GM23248 (cell line): Measurements from ENCODE around the gene GDPD5. TPM values are rescaled to one million over a fixed set of nuclear protein-coding genes. Genes with fewer than 3 reads are reported as not detected.

Source experiments
- DNase-seq: peaks from one replicate; pipeline ENCODE4 v3.0.0-alpha.2; 2015
- H2AFZ ChIP-seq: fragments of 200-600 bp; sonication (generic); 2 replicates; pipeline ENCODE4 v1.6.1; 2016; ENCODE audit warnings: antibody characterized with exemption
- H3F3A ChIP-seq: fragments of 200-600 bp; sonication (generic); 2 replicates; pipeline ENCODE4 v1.6.1; 2016; ENCODE audit warnings: mild to moderate bottlenecking, antibody characterized with exemption, mixed run types; ENCODE audit not compliant: insufficient read depth
- H3K27ac ChIP-seq: fragments of 200-600 bp; sonication (generic); 2 replicates; pipeline ENCODE4 v1.5.1; 2016; ENCODE audit warnings: mild to moderate bottlenecking
- H3K27me3 ChIP-seq: fragments of 200-600 bp; sonication (generic); replicated peaks from 2 replicates; pipeline ENCODE4 v1.6.1; 2016; ENCODE audit warnings: mild to moderate bottlenecking; ENCODE audit not compliant: insufficient read depth
- H3K36me3 ChIP-seq: fragments of 200-600 bp; sonication (generic); 2 replicates; pipeline ENCODE4 v1.6.1; 2016; ENCODE audit warnings: low read depth, mild to moderate bottlenecking
- H3K4me1 ChIP-seq: fragments of 200-600 bp; sonication (generic); 2 replicates; pipeline ENCODE4 v1.6.1; 2016; ENCODE audit warnings: mild to moderate bottlenecking; ENCODE audit not compliant: insufficient read depth
- H3K4me2 ChIP-seq: fragments of 200-600 bp; sonication (generic); one replicate; pipeline ENCODE4 v1.6.1; 2016; ENCODE audit warnings: mild to moderate bottlenecking; ENCODE audit not compliant: unreplicated experiment
- H3K4me3 ChIP-seq: fragments of 200-600 bp; sonication (generic); 2 replicates; pipeline ENCODE4 v1.5.1; 2016; ENCODE audit warnings: mild to moderate bottlenecking
- H3K79me2 ChIP-seq: fragments of 200-600 bp; sonication (generic); 2 replicates; pipeline ENCODE4 v1.6.1; 2016; ENCODE audit warnings: mild to moderate bottlenecking; ENCODE audit not compliant: insufficient read depth
- H3K9ac ChIP-seq: fragments of 200-600 bp; sonication (generic); 2 replicates; pipeline ENCODE4 v1.6.1; 2016; ENCODE audit warnings: mild to moderate bottlenecking
- H3K9me2 ChIP-seq: fragments of 200-600 bp; sonication (generic); 2 replicates; pipeline ENCODE4 v1.6.1; 2016; ENCODE audit warnings: mixed run types, mild to moderate bottlenecking, moderate library complexity; ENCODE audit not compliant: insufficient read depth
- H3K9me3 ChIP-seq: fragments of 200-600 bp; sonication (generic); one replicate; pipeline ENCODE4 v1.6.1; 2017; ENCODE audit warnings: low read depth
- H4K20me1 ChIP-seq: fragments of 200-600 bp; sonication (generic); 2 replicates; pipeline ENCODE4 v1.6.0; 2016; ENCODE audit not compliant: insufficient read depth
- EZH2 ChIP-seq: fragments of 200-600 bp; sonication (generic); IDR thresholded peaks from 2 replicates; pipeline ENCODE4 v1.6.1; 2018; ENCODE audit warnings: antibody characterized with exemption, mild to moderate bottlenecking; ENCODE audit not compliant: insufficient read depth, poor library complexity, severe bottlenecking
- EZH2phosphoT487 ChIP-seq: fragments of 200-600 bp; sonication (generic); IDR thresholded peaks from 2 replicates; pipeline ENCODE4 v1.6.1; 2018; ENCODE audit warnings: antibody characterized with exemption, moderate library complexity, mild to moderate bottlenecking, low read depth; ENCODE audit not compliant: insufficient read depth
- WGBS, 2 experiments: methylation state at CpG; one replicate each; pipeline ENCODE4 v1.1.6; 2015 to 2017; ENCODE audit warnings: low lambda C conversion rate in 2 of 2, low coverage in 1 of 2; ENCODE audit errors: missing lambda C conversion rate in 2 of 2; 5-methylcytosine and 5-hydroxymethylcytosine counted together
- in situ Hi-C: fragments of 300-500 bp; cut with MboI; formaldehyde crosslinking; loops from 2 replicates; pipeline ENCODE4 v1.15.0; 2020
- polyA plus RNA-seq: library from polyadenylated mRNA; unstranded; fragments of >200 nt; fragmentation: Nextera tagmentation; extraction: Ambion mirVana; gene quantifications from 2 replicates; pipeline ENCODE4 v1.2.1, GENCODE V29; 2016
- small RNA-seq: library from RNA; depleted of rRNA; stranded (forward); fragments of <200 nt; gene quantifications from one replicate; pipeline ENCODE3, GENCODE V24; 2014; ENCODE audit warnings: low read depth, low replicate concordance
- total RNA-seq: library from RNA; depleted of rRNA; stranded (reverse); fragments of >200 nt; shearing (Covaris generic); gene quantifications from 2 replicates; pipeline ENCODE4 v1.2.3, GENCODE V29; 2014; rRNA removed

Gene GDPD5
- total and polyA plus RNA-seq, 2 experiments from 2014 or later = 3.4 to 10.7 TPM

GRCh38 chr11:75389276-75389605 is 136.5 kb downstream of the GDPD5 start:
- no peaks in the 10 kb centered on the region; the same call in 1 of the 2 replicates for H3K4me1 ChIP-seq
- H4K20me1 ChIP-seq = no peaks in the 10 kb centered on the region
- no peak overlapping the region for H3K27ac ChIP-seq
- no peak overlapping the region for H3K4me2 ChIP-seq
- H2AFZ ChIP-seq = peak overlapping the region; percentile 30; the same call in 1 of the 2 replicates
- WGBS, 2 experiments = 69 to 75% methylated on average over 11 of the region's 11 CpGs
- H3K9me2 ChIP-seq = no peaks in the 10 kb centered on the region
- H3K9me3 ChIP-seq = no peaks in the 10 kb centered on the region
- DNase-seq = no peak
- H3K27me3 ChIP-seq = no peaks in the 10 kb centered on the region
- peaks cover 10% of the 10 kb centered on the region for H3F3A ChIP-seq
- no peak for TF ChIP-seq EZH2
- no peak overlapping the region for H3K9ac ChIP-seq
- in situ Hi-C loops = loop anchor here (10.0 kb wide), 1 partner anchor 54 kb away; no protein-coding TSS in a partner anchor
- no peaks in the 10 kb centered on the region for H3K79me2 ChIP-seq
- no peak overlapping the region for H3K4me3 ChIP-seq
- no peaks in the 10 kb centered on the region for H3K36me3 ChIP-seq

GRCh38 chr11:75388386-75389275 is 137.1 kb downstream of the GDPD5 start:
- in situ Hi-C loops = loop anchor here (10.0 kb wide), 1 partner anchor 54 kb away; no protein-coding TSS in a partner anchor

GRCh38 chr11:75387736-75388294 is 137.9 kb downstream of the GDPD5 start:
- TF ChIP-seq EZH2 (no peak), EZH2phosphoT487 (no peak)
- DNase-seq = peak; percentile 31
- in situ Hi-C loops = loop anchor here (10.0 kb wide), 1 partner anchor 53 kb away; no protein-coding TSS in a partner anchor
- 39 to 45% methylated on average over 3 of the region's 3 CpGs for WGBS, 2 experiments
- no peaks in the 10 kb centered on the region for H3K9me3 ChIP-seq
- no peak overlapping the region for H2AFZ ChIP-seq
- H3K27me3 ChIP-seq = no peaks in the 10 kb centered on the region
- H3K36me3 ChIP-seq = no peaks in the 10 kb centered on the region
- no peaks in the 10 kb centered on the region for H4K20me1 ChIP-seq
- no peaks in the 10 kb centered on the region for H3K79me2 ChIP-seq
- H3K9me2 ChIP-seq = no peaks in the 10 kb centered on the region
- no peak overlapping the region for H3K27ac ChIP-seq
- no peak overlapping the region for H3K4me2 ChIP-seq
- peaks cover 10% of the 10 kb centered on the region for H3F3A ChIP-seq
- H3K9ac ChIP-seq = no peak overlapping the region
- H3K4me1 ChIP-seq = no peaks in the 10 kb centered on the region; the same call in 1 of the 2 replicates
- no peak overlapping the region for H3K4me3 ChIP-seq

More at GRCh38 chr11:75388386-75389275, 137.1 kb downstream of the GDPD5 start:
- H3K9me3 ChIP-seq = no peaks in the 10 kb centered on the region
- no peak overlapping the region for H3K9ac ChIP-seq
- no peak overlapping the region for H3K27ac ChIP-seq
- no peaks in the 10 kb centered on the region for H3K36me3 ChIP-seq
- H3K4me1 ChIP-seq = no peaks in the 10 kb centered on the region; the same call in 1 of the 2 replicates
- no peak overlapping the region for H3K4me3 ChIP-seq
- H3K4me2 ChIP-seq = no peak overlapping the region
- peak overlapping the region; percentile 30; the same call in 1 of the 2 replicates for H2AFZ ChIP-seq
- H3K9me2 ChIP-seq = no peaks in the 10 kb centered on the region
- no peaks in the 10 kb centered on the region for H4K20me1 ChIP-seq
- peak; percentile 83 for DNase-seq
- H3F3A ChIP-seq = peaks cover 10% of the 10 kb centered on the region
- TF ChIP-seq EZH2phosphoT487 = no peak
- TF ChIP-seq EZH2 = no peak
- no peaks in the 10 kb centered on the region for H3K27me3 ChIP-seq
- no peaks in the 10 kb centered on the region for H3K79me2 ChIP-seq
- 27 to 33% methylated on average over 9 of the region's 9 CpGs for WGBS, 2 experiments

- H3K27me3 ChIP-seq = no peaks in the 10 kb centered on the region
- no peaks in the 10 kb centered on the region for H4K20me1 ChIP-seq
- peaks cover 10% of the 10 kb centered on the region for H3F3A ChIP-seq
- H3K4me3 ChIP-seq = no peak overlapping the region
- no peaks in the 10 kb centered on the region for H3K9me2 ChIP-seq
- TF ChIP-seq EZH2phosphoT487 = no peak
- no peak for TF ChIP-seq EZH2
- no peaks in the 10 kb centered on the region for H3K79me2 ChIP-seq
- H3K9ac ChIP-seq = no peak overlapping the region
- WGBS, 2 experiments = 63 to 71% methylated on average over 3 of the region's 3 CpGs
- no peak overlapping the region for H3K4me2 ChIP-seq
- in situ Hi-C loops = loop anchor here (10.0 kb wide), 1 partner anchor 52 kb away; no protein-coding TSS in a partner anchor
- H3K4me1 ChIP-seq = no peaks in the 10 kb centered on the region; the same call in 1 of the 2 replicates
- no peaks in the 10 kb centered on the region for H3K9me3 ChIP-seq
- DNase-seq = no peak
- H3K36me3 ChIP-seq = no peaks in the 10 kb centered on the region
- H3K27ac ChIP-seq = no peak overlapping the region
- H2AFZ ChIP-seq = no peak overlapping the region
These were observed 138.7 kb downstream of the GDPD5 start for GRCh38 chr11:75386942-75387630.

Small RNAs within 50 kb of the gene (small RNA-seq; reads per million reads assigned to genes)
- gene SNORD15A (not detected), gene SNORD15B (8.1 reads per million, percentile 83 among the genes with 10 or more reads in this experiment)

Other genes starting within 250 kb of the GDPD5 start
- 2.1 and 3.1 TPM in 2 replicates for gene ARRB1, start 174.3 kb downstream of the GDPD5 start, total RNA-seq
- 2.0 and 2.2 TPM in 2 replicates for gene ARRB1, start 174.3 kb downstream of the GDPD5 start, polyA plus RNA-seq
- gene RPS3, start 126.4 kb downstream of the GDPD5 start, total RNA-seq = 915 and 1,048 TPM in 2 replicates
- 896 and 915 TPM in 2 replicates for gene RPS3, start 126.4 kb downstream of the GDPD5 start, polyA plus RNA-seq
- gene KLHL35, start 92.7 kb downstream of the GDPD5 start, total RNA-seq = 10.5 and 13.0 TPM in 2 replicates
- 5.7 and 6.3 TPM in 2 replicates for gene KLHL35, start 92.7 kb downstream of the GDPD5 start, polyA plus RNA-seq
- gene SERPINH1, start 36.3 kb upstream of the GDPD5 start, total RNA-seq = 1,790 and 1,872 TPM in 2 replicates
- gene SERPINH1, start 36.3 kb upstream of the GDPD5 start, polyA plus RNA-seq = 520 and 559 TPM in 2 replicates
- 5.2 and 9.9 TPM in 2 replicates for gene MAP6, start 143.1 kb upstream of the GDPD5 start, total RNA-seq
- 3.0 and 3.4 TPM in 2 replicates for gene MAP6, start 143.1 kb upstream of the GDPD5 start, polyA plus RNA-seq
- not detected in 2 replicates for gene MOGAT2, start 191.9 kb upstream of the GDPD5 start, total RNA-seq
- not detected in 2 replicates for gene MOGAT2, start 191.9 kb upstream of the GDPD5 start, polyA plus RNA-seq
- gene DGAT2, start 242.8 kb upstream of the GDPD5 start, total RNA-seq = 7.6 and 10.0 TPM in 2 replicates
- gene DGAT2, start 242.8 kb upstream of the GDPD5 start, polyA plus RNA-seq = 7.5 and 8.8 TPM in 2 replicates